ENCODE data around the gene SLC39A9.
"Not testable (repeated sequence)": the region's sequence is repeated elsewhere in the genome, so short reads cannot be mapped to it uniquely, and the experiment has no call there.

The SLC39A9 gene

GRCh38 chr14:69428289-69428998 is 30.0 kb downstream of the SLC39A9 start:
- no peak for DNase-seq

- no peak for DNase-seq
Measured at GRCh38 chr14:69429643-69430042, 31.2 kb downstream of the SLC39A9 start.

DNA sequence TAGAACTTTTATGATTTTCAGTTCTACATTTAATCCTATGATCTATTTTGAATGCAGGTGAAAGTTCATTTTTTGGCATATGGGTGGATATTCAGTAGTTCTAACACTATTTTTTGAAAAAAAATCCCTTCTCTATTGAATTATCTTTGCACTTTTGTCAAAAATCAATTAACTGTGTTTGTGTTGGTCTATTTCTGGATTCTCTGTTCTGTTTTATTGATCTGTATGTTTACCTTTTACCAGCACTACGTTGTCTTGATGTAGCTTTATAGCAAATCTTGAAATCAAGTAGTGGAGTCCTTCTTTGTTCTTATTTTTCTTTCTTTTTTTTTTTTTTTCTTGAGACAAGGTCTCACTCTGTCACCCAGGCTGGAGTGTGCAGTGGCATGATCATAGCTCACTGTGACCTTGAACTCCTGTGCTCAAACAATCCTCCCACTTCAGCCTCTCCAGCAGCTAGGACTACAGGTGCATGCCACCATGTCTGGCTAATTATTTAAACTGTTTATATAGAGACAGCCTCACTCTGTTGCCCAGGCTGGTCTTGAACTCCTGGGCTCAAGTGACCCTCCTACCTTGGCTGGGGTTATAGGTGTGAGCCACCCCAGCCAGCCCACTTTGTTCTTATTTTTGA is 31.9 kb downstream of the SLC39A9 start:
- no peak for DNase-seq

GRCh38 chr14:69432364-69432763 is 33.9 kb downstream of the SLC39A9 start:
- DNase-seq: no peak

GRCh38 chr14:69439521-69440270 is 41.2 kb downstream of the SLC39A9 start:
- DNase-seq: no peak

- DNase-seq: no peak
Measured at GRCh38 chr14:69441948-69442347, 43.5 kb downstream of the SLC39A9 start.

- no peak for DNase-seq
Measured at GRCh38 chr14:69443296-69443805, 44.9 kb downstream of the SLC39A9 start.

GRCh38 chr14:69449216-69449615 is 50.7 kb downstream of the SLC39A9 start:
- DNase-seq: no peak

GRCh38 chr14:69451941-69452340 is 53.4 kb downstream of the SLC39A9 start:
- DNase-seq: no peak

GRCh38 chr14:69458350-69458749 is 59.9 kb downstream of the SLC39A9 start:
- no peak for DNase-seq

DNA sequence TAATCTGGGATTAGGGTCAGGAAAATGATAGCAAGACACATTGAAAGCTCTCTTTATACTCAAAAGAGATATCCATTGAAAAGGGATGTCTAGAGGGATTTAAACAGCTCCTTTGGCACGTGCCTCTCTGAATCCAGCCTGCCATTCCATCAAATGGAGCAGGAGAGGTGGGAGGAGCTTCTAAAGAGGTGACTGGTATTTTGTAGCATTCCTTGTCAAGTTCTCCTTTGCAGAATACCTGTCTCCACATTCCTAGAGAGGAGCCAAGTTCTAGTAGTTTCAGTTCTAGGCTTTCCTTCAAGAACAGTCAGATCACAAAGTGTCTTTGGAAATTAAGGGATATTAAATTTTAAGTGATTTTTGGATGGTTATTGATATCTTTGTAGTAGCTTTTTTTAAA is 60.6 kb downstream of the SLC39A9 start:
- DNase-seq: no peak

- peak; percentile 56 for DNase-seq
Measured at GRCh38 chr14:69460093-69460701, 61.7 kb downstream of the SLC39A9 start.

DNA sequence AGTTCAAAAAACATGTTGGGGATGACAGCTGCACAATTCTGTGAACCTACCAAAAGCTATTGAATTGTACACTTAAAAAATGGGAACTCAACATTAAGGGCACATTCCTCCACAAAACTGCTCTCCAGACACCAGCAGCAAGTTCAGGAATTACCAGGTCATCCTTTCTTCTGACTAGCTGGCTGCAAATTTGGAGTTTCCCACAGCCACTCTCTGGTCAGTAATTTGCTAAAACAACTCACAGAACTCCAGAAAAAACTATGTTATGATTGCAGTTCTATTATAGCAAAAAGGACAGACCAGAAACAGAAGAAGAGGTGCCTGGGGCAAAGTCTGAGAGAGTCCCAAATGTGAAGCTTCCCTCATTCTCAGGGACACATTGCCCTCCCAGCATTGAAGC is 65.9 kb downstream of the SLC39A9 start:
- no peak for DNase-seq

DNA sequence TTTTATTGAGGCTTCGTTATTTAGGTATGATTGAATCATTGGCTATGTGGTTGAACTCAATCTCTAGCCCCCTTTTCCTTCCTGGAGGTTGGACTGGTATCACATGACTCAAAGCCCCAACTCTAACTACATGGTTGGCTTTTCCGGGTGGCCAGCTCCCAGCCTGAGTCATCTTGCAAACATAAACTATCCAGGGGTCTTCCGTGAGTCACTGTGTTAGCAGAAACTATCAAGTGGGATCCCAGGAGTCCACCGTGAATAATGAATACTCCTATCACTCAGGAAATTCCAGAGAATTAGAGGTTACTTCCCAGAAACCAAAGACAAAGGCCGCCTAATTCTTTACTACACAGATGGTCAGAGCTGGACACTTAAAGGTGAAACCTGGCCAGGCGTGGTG is 66.3 kb downstream of the SLC39A9 start:
- no peak for DNase-seq

- DNase-seq: no peak
Measured at GRCh38 chr14:69468949-69469348, 70.5 kb downstream of the SLC39A9 start.

DNA sequence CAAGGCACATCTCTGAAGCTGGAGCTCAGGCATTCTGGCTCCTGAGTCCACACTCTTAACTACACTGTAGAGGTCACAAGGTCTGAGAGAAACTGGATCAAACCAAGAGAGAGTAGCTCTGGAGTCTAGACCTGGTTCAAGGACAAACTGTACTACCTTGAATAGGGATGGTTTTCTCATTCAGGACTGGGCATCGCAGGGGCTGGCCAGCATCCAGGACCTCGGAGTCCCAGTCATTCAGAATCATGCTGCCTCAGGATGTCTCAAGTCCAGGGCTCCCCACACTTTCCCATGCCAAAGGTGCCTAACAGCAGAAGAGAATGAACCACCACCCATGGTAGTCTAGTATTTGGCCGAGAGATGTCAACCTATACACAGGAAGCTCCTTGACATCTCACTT is 72.9 kb downstream of the SLC39A9 start:
- no peak for DNase-seq

GRCh38 chr14:69471916-69472315 is 73.4 kb downstream of the SLC39A9 start:
- no peak for DNase-seq

GRCh38 chr14:69473260-69473659 is 74.8 kb downstream of the SLC39A9 start:
- no peak for DNase-seq

GRCh38 chr14:69473946-69474345 is 75.5 kb downstream of the SLC39A9 start:
- no peak for DNase-seq

DNA sequence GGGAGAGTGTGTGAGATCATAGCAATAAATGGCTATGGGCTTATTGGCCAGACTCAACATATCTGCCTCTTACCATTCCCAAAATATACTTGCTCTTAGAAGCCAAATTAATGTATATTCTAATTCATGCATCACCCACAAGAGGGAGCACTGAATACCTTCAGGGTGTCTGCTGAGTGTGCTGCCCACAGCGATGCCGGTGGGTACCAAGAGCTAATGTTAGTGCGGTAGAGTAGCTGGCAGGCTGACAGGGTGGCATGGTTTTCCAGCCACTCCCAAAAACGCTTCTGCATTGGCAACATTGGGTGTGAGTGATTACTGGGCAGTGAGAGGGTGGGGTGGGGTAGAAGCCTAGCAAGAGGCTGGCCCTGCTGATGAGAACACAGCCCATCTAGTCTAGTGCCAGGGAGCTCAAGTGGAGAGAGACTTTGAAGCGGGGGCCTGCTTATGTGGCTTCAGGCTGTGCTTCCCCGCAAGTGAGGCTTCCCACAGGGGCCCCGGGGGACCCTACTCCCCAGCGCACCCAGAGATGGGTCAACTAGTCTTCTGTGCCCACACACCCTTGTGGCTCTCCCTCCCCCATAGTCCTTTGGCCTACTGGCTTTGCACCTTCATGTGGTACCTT is 76.8 kb downstream of the SLC39A9 start:
- peak; percentile 11 for DNase-seq

DNA sequence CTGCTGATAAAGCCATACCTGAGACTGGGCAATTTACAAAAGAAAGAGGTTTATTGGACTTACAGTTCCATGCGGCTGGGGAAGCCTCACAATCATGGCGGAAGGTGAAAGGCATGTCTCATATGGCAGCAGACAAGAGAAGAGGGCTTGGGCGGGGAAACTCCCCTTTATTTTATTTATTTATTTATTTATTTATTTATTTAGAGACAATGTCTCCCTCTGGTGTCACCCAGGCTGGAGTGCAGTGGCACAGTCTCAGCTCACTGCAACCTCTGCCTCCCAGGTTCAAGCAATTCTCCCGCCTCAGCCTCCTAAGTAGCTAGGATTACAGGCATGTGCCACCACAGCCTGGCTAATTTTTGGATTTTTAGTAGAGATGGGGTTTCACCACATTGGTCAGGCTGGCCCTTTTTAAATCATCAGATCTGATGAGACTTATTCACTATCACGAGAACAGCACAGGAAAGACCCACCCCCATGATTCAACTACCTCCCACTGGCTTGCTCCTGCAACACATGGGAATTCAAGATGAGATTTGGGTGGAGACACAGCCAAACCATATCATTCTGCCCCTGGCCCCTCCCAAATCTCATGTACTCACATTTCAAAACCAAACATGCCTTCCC is 78.4 kb downstream of the SLC39A9 start:
- DNase-seq: not testable (repeated sequence)

DNA sequence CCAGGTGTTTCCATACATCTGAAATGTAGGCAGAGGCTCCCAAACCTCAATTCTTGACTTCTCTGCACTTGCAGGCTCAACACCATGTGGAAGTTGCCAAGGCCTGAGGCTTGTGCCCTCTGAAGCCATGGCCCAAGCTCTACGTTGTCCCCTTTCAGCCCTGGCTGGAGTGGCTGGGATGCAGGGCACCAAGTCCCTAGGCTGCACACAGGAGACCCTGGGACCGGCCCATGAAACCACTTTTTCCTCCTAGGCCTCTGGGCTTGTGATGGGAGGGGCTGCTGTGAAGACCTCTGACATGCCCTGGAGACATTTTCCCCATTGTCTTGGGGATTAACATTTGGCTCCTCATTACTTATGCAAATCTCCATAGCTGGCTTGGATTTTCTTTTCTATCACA is 79.6 kb downstream of the SLC39A9 start:
- not testable (repeated sequence) for DNase-seq
